Fibroblast of the conjunctiva (primary cell): ENCODE results near the gene MPDU1.

Experiments
- DNase-seq: peaks from one replicate; pipeline ENCODE4 v3.0.0-alpha.2; 2010; ENCODE audit warnings: low read depth

The MPDU1 gene

GRCh38 chr17:7560172-7561027 is 23.3 kb upstream of the MPDU1 start:
- DNase-seq = peak; percentile 36

GRCh38 chr17:7561028-7561575 is 22.6 kb upstream of the MPDU1 start:
- peak; percentile 75 for DNase-seq

GRCh38 chr17:7561589-7562207 is 22.0 kb upstream of the MPDU1 start, which contains the start of gene SENP3:
Gene SENP3 (plus strand): TSS chr17:7561919. CDS start chr17:7563077, 1,158 bp downstream.
- DNase-seq = peak; percentile 72

- DNase-seq = no peak
These were observed 21.4 kb upstream of the MPDU1 start for GRCh38 chr17:7562208-7562605.

GRCh38 chr17:7563115-7563869 is 20.4 kb upstream of the MPDU1 start:
- no peak for DNase-seq

- DNase-seq = no peak
These were observed 14.1 kb upstream of the MPDU1 start for GRCh38 chr17:7569571-7569970.

- DNase-seq = no peak
These were observed 13.3 kb upstream of the MPDU1 start for GRCh38 chr17:7570351-7570750.

- no peak for DNase-seq
These were observed 11.4 kb upstream of the MPDU1 start for GRCh38 chr17:7572338-7572587.

GRCh38 chr17:7572588-7573323 is 10.9 kb upstream of the MPDU1 start:
- peak; percentile 99 for DNase-seq

- DNase-seq = peak; percentile 90
These were observed 10.2 kb upstream of the MPDU1 start for GRCh38 chr17:7573324-7574080.

- no peak for DNase-seq
These were observed 9.3 kb upstream of the MPDU1 start for GRCh38 chr17:7574176-7574953.

- no peak for DNase-seq
These were observed 8.2 kb upstream of the MPDU1 start for GRCh38 chr17:7575481-7575883.

GRCh38 chr17:7575959-7576358 is 7.7 kb upstream of the MPDU1 start:
- no peak for DNase-seq

- no peak for DNase-seq
These were observed 7.2 kb upstream of the MPDU1 start for GRCh38 chr17:7576432-7576937.

- DNase-seq = no peak
These were observed 6.1 kb upstream of the MPDU1 start for GRCh38 chr17:7577327-7578199.

GRCh38 chr17:7579001-7579833 is 4.4 kb upstream of the MPDU1 start, which contains the start of gene CD68:
Gene CD68 (plus strand): TSS chr17:7579638. CDS start chr17:7579678, 40 bp downstream.
- peak; percentile 75 for DNase-seq

- DNase-seq = no peak
These were observed 3.6 kb upstream of the MPDU1 start for GRCh38 chr17:7579834-7580603.
